ENCODE results near the gene GALE. TPM values are rescaled to one million over a fixed set of nuclear protein-coding genes. Genes with fewer than 3 reads are reported as not detected.

Gene GALE
- total RNA-seq, 4 donors from 2014 or later = 2.9 to 5.7 (median 4.1) TPM

- H3K9me3 ChIP-seq = no peaks in the 10 kb centered on the region
- H3K4me3 ChIP-seq = no peak overlapping the region
- H3K36me3 ChIP-seq = peaks cover 7 to 76% of the 10 kb centered on the region in 2 donors
- peak in 4 of 5 experiments; percentile 13 to 42 (median 38) for TF ChIP-seq CTCF (IDR thresholded peaks at IDR 0.05 in 4 of 5, conservative IDR thresholded peaks at IDR 0.05 in 1 of 5)
- TF ChIP-seq POLR2A (IDR thresholded peaks at IDR 0.05) = no peak
- H3K4me1 ChIP-seq = peaks cover 8 to 11% of the 10 kb centered on the region in 2 donors
- intact Hi-C loops (cut with DNase I; ENCODE audit: low total_unique reads) (no loop called here), in situ Hi-C loops (cut with MboI; ENCODE audit: low sequenced_read_pairs in 4 of 4) (no loop called here)
- H3K27me3 ChIP-seq = no peaks in the 10 kb centered on the region
- ATAC-seq = peak; percentile 58 to 68
- no peak overlapping the region for H3K27ac ChIP-seq
- DNase-seq = peak in 1 of 2 donors; percentile 36
Observed at GRCh38 chr1:23751050-23751814, 49.3 kb downstream of the GALE start.

GRCh38 chr1:23748016-23748415 lies 52.5 kb downstream of the GALE start:
- Histone ChIP-seq H3K4me3 (no peak overlapping the region), H3K4me1 (peaks cover 27 to 31% of the 10 kb centered on the region in 2 donors), H3K27me3 (no peaks in the 10 kb centered on the region), H3K27ac (no peak overlapping the region), H3K36me3 (peaks cover 0 to 49% of the 10 kb centered on the region in 2 donors), H3K9me3 (no peaks in the 10 kb centered on the region)
- no peak for TF ChIP-seq CTCF (IDR thresholded peaks at IDR 0.05 in 4 of 5, conservative IDR thresholded peaks at IDR 0.05 in 1 of 5)
- no peak for TF ChIP-seq POLR2A (IDR thresholded peaks at IDR 0.05)
- in situ Hi-C loops (cut with MboI; ENCODE audit: low sequenced_read_pairs in 4 of 4) (no loop called here), intact Hi-C loops (cut with DNase I; ENCODE audit: low total_unique reads) (no loop called here)
- ATAC-seq = no peak
- no peak for DNase-seq

Other genes with a start within 250 kb of the GALE start
- 100 to 1,000 TPM in 1 of 4 donors, 10 to 100 TPM in 3; 67.9 to 124 (median 83.0) TPM for gene ID3, start 241.3 kb downstream of the GALE start, total RNA-seq
- 100 to 1,000 TPM; 302 to 593 (median 504) TPM for gene RPL11, start 108.9 kb downstream of the GALE start, total RNA-seq
- 10 to 100 TPM; 44.7 to 73.0 (median 59.0) TPM for gene ELOA, start 57.3 kb downstream of the GALE start, total RNA-seq
- gene PITHD1, start 22.3 kb downstream of the GALE start, total RNA-seq = 100 to 1,000 TPM in 1 of 4 donors, 10 to 100 TPM in 3; 79.9 to 104 (median 90.3) TPM
- gene LYPLA2, start 9.6 kb downstream of the GALE start, total RNA-seq = 10 to 100 TPM; 35.3 to 40.9 (median 36.7) TPM
- 10 to 100 TPM; 19.1 to 30.0 (median 29.5) TPM for gene HMGCL, start 24.7 kb upstream of the GALE start, total RNA-seq
- 10 to 100 TPM in 3 of 4 donors, 1 to 10 TPM in 1; 8.1 to 15.4 (median 12.4) TPM for gene FUCA1, start 67.5 kb upstream of the GALE start, total RNA-seq
- not detected for gene CNR2, start 112.6 kb upstream of the GALE start, total RNA-seq
- gene PNRC2, start 159.1 kb upstream of the GALE start, total RNA-seq = 10 to 100 TPM; 26.5 to 54.2 (median 39.4) TPM
- 10 to 100 TPM; 20.4 to 49.9 (median 26.5) TPM for gene SRSF10, start 179.6 kb upstream of the GALE start, total RNA-seq